AG09319 (cell line): Measurements from ENCODE around the gene DDO.

Experiments used
- DNase-seq: peaks from one replicate; pipeline ENCODE4 v3.0.0-alpha.2; 2010; ENCODE audit warnings: low read depth; ENCODE audit errors: extremely low read depth
- CTCF ChIP-seq: IDR thresholded peaks from 2 replicates; pipeline ENCODE4 v1.5.1; 2011; ENCODE audit warnings: low read depth, mild to moderate bottlenecking, inconsistent platforms, low read length, moderate library complexity

DDO gene

GRCh38 chr6:110394409-110394808 is 21.0 kb downstream of the DDO start:
- no peak for TF ChIP-seq CTCF
- DNase-seq, result no peak

GRCh38 chr6:110392727-110393126 is 22.6 kb downstream of the DDO start:
- TF ChIP-seq CTCF, result no peak
- DNase-seq, result no peak

GRCh38 chr6:110390404-110390803 is 25.0 kb downstream of the DDO start:
- DNase-seq, result no peak

GRCh38 chr6:110389689-110390382 is 25.5 kb downstream of the DDO start:
- no peak for TF ChIP-seq CTCF
- DNase-seq, result no peak

More at GRCh38 chr6:110390404-110390803, 25.0 kb downstream of the DDO start:
- no peak for TF ChIP-seq CTCF

- no peak for DNase-seq
- no peak for TF ChIP-seq CTCF
These were observed 27.4 kb downstream of the DDO start for GRCh38 chr6:110387986-110388385.

- no peak for TF ChIP-seq CTCF
- no peak for DNase-seq
These were observed 29.9 kb downstream of the DDO start for GRCh38 chr6:110385458-110385863.

- no peak for TF ChIP-seq CTCF
- no peak for DNase-seq
These were observed 36.8 kb downstream of the DDO start for GRCh38 chr6:110378552-110378951.
